WI38 (cell line): ENCODE results near the gene PRSS3.
"Not testable (repeated sequence)": the region's sequence is repeated elsewhere in the genome, so short reads cannot be mapped to it uniquely, and the experiment has no call there.

Experiments used
- H3K4me3 ChIP-seq: 2 replicates; pipeline ENCODE4 v1.5.1; 2011; ENCODE audit warnings: low read depth, mild to moderate bottlenecking, control low read depth, low read length
- TF ChIP-seq, protein P1 (sequence below): IDR thresholded peaks from 2 replicates; pipeline ENCODE4 v1.5.1; 2012; ENCODE audit warnings: low read depth, mild to moderate bottlenecking, control low read depth, low read length

The PRSS3 gene

DNA sequence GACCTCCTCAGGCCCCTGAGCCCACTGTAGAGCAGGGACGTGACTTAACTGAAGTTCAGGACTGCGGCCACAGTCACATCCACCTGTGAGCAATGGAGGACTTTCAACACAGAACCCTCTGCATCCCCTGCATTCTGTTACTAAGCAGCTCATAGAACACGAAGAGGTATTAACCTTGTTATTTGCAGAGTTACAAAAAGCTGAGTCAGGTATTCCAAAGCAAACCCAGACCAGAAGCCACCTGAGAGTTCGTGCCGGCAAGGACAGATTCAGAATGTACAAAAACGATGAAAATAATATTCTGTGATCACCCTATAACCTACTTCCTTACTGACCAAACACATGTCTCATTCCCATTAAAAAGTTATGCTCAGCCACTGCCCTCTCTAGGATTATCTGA is 33.0 kb upstream of the PRSS3 start:
- TF ChIP-seq, protein P1, sequence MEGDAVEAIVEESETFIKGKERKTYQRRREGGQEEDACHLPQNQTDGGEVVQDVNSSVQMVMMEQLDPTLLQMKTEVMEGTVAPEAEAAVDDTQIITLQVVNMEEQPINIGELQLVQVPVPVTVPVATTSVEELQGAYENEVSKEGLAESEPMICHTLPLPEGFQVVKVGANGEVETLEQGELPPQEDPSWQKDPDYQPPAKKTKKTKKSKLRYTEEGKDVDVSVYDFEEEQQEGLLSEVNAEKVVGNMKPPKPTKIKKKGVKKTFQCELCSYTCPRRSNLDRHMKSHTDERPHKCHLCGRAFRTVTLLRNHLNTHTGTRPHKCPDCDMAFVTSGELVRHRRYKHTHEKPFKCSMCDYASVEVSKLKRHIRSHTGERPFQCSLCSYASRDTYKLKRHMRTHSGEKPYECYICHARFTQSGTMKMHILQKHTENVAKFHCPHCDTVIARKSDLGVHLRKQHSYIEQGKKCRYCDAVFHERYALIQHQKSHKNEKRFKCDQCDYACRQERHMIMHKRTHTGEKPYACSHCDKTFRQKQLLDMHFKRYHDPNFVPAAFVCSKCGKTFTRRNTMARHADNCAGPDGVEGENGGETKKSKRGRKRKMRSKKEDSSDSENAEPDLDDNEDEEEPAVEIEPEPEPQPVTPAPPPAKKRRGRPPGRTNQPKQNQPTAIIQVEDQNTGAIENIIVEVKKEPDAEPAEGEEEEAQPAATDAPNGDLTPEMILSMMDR: no peak
- no peak overlapping the region for H3K4me3 ChIP-seq

DNA sequence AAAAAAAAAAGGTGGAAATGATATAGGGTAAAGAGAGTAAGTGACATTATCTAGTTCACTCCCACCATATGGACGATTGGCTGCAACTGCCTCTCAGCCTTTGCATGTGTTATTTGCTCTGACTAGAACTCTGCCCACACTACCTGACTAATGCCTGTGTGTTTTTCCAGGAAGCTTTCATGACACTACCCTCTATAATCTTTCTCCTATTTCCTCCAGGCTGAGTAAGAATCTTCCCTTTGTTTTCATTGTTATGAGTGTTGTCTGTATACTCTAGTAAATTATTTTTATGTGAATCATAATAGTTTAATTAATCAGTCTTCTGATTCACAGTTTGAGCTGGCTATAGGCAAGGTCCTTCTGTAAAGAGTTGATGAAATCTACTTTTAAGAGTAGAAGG is 31.7 kb upstream of the PRSS3 start:
- not testable (repeated sequence) for H3K4me3 ChIP-seq

DNA sequence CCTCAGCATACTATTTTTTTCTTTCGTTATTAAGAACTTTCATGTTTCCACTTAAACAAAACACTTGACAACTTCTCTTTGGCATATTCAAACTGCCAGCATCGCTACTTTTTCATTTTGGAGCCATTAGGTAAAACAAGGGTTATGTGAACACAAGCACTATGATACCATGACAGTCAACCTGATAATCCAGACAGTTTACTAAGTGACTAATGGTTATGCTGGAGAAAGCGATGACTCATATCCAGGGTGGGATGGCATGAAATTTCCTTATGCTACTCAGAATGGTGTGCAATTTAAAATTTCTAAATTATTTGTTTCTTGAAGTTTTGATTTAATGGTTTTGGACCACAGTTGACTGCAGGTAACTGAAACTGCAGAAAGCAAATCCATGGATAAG is 29.9 kb upstream of the PRSS3 start:
- H3K4me3 ChIP-seq: no peak overlapping the region
- TF ChIP-seq, protein P1: no peak

DNA sequence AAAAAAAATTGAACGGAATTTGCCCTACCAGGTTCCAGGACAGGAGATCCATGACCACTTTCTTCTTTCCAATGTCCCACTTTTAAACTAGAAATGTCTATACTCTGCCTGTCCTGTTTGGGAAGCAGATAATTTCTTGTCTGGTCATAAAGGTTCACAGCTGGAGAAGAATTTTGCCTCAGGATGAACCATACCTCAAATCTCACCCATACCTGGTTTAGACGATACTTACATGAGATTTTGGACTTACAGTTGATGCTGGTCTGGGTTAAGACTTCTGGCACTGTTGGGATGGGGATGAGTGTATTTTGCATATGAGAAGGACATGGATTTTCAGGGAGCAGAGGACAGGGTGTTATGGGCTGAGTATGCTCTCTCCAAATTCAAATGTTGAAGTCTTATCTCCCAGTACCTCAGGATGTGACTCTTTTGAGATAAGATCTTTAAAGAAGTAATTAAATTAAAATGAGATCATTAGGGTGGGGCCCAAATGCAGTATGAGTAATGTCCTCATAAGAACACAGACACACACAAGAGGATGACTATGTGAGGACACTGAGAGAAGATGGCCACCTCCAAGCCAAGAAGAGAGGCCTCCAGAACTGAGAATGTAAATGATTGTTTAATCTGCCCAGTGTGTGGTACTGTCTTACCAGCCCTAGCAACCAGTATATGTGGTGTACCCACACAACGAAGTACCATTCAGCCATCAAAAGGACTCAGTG is 25.0 kb upstream of the PRSS3 start:
- H3K4me3 ChIP-seq: not testable (repeated sequence)

DNA sequence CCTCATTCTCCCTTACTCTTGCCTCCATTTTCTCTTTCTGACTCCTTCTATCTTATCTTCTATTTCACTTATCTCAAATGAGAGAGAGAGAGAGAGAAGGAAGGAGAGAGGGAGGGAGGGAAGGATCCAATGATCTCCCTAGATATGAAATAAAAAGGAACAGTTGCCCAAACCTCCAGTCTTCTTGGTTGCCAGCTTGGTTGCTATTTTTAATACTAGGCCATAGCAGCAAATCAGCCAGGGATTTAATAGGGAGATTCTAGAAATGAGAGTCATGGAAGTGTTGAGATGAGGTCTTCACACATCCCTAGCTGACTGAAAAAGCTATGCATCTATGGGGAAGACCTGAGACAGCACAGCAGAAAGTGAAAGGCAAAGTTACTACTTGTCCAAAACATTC is 22.2 kb upstream of the PRSS3 start:
- H3K4me3 ChIP-seq: not testable (repeated sequence)

DNA sequence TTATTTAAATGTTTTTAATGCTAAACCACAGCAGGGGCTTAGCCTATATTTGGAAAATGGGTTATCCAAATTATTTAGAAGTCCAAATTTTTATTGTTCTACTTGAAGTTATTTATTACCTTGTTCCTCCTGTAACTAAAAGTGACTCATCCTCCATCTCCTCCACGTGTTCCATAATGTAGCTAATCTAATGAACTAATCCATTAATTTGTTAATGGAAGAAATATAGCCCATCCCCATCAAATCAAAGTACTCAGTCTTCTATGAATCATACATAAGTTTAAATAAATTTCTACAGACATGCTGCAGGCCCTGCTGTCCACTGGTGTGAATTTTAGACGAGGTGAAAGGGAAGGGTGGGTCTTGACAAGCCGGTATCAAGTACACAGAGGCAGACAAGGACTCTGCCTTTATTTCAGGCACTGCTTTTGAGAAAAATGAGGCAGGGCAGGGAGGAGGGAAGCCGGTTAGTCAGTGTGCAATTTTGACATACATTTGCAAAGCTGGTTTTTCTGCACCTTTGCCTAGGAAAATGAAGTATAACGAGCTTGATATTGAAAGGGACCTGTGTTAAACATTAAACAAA is 21.2 kb upstream of the PRSS3 start:
- not testable (repeated sequence) for H3K4me3 ChIP-seq

DNA sequence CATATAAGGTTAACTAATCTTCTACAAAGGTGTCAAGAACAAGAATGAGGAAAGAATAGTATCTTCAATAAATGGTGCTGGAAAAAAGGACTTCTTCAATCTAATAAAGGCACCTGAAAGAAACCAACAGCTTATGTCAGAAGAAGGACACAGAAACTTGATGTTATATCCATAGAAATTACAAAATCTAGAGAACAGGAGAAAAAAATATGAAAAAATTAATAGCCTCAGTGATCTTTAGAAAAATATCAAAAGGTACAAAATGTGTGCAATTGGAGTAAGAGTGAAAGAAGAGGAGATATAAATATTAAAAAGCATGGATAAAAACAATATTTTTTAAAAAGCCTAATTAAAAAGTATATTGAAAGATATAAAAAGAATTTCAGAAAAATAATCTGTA is 18.8 kb upstream of the PRSS3 start:
- H3K4me3 ChIP-seq: no peak overlapping the region
- TF ChIP-seq, protein P1: no peak

DNA sequence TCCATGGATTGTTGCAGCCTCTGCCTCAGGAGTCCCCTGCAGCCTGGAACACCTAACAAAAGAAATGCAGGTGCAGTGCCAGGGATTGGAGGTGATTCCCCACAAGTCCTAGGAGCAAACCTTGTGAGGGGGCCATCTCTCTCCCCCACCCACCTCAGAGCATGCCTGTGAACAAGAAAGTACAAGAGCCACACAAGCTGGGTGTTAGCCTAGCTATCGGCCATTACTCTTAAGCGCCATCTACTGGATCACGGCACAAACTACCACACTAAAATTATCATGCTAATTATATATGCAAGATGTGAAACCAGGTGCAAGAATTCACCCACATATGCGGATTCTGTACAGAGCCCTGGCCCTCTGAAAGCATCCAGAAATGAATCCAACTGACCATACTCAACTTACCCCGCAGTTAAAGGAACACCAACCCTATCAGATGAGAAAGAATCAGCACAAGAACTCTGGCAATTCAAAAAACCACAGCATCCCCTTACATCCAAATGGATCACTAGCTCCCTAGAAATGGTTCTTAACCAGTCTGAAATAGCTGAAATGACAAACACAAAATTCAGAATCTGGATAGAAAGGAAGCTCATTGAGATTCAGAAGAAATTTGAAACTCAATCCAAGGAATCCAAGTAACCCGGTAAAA is 16.5 kb upstream of the PRSS3 start:
- TF ChIP-seq, protein P1: peak; percentile 82

DNA sequence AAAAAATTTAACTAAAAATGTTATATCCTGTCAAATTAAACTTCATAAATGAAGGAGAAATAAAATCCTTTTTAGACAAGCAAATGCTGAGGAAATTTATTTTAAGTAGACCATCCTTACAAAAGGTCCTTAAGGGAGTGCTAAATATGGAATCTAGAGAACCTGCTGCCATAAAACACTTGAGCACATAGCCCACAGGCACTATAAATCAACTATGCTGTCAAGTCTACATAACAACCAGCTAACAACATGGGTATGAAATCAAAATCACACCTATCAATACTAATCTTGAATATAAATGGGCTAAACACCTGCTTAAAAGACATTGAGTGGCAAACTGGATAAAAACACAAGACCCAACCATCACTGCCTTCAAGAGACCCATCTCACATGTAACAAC is 15.1 kb upstream of the PRSS3 start:
- no peak overlapping the region for H3K4me3 ChIP-seq
- TF ChIP-seq, protein P1: no peak

More for the DNA sequence above, 16.5 kb upstream of the PRSS3 start:
- H3K4me3 ChIP-seq: no peak overlapping the region
